HAP-1 (cell line): ENCODE data around the gene HEATR9.

Experiments
- DNase-seq, 2 experiments: peaks; one replicate each; pipeline ENCODE4 v3.0.0-alpha.2; 2016 to 2020; ENCODE audit warnings: low spot score in 2 of 2
- H3K27me3 ChIP-seq: fragments of 250-450 bp; sonication (Bioruptor Pico); 2 replicates; pipeline ENCODE4 v1.5.1; 2020; ENCODE audit warnings: low read depth, mild to moderate bottlenecking, moderate library complexity
- H3K36me3 ChIP-seq: fragments of 250-450 bp; sonication (Bioruptor Pico); replicated peaks from 2 replicates; pipeline ENCODE4 v1.5.1; 2020; ENCODE audit warnings: mild to moderate bottlenecking
- H3K4me1 ChIP-seq: fragments of 250-450 bp; sonication (Bioruptor Pico); 2 replicates; pipeline ENCODE4 v1.5.1; 2020; ENCODE audit warnings: mild to moderate bottlenecking
- H3K4me3 ChIP-seq: fragments of 250-450 bp; sonication (Bioruptor Pico); 2 replicates; pipeline ENCODE4 v1.5.1; 2020; ENCODE audit warnings: mild to moderate bottlenecking, moderate library complexity
- H3K9me3 ChIP-seq: fragments of 250-450 bp; sonication (Bioruptor Pico); 2 replicates; pipeline ENCODE4 v1.5.1; 2020; ENCODE audit warnings: mild to moderate bottlenecking, moderate library complexity
- in situ Hi-C: fragments of 300-500 bp; cut with MboI; formaldehyde crosslinking; loops from 3 replicates; pipeline ENCODE4 v1.14.3; 2020; ENCODE audit warnings: low sequenced_read_pairs, inconsistent platforms, mixed read lengths

The HEATR9 gene, protein sequence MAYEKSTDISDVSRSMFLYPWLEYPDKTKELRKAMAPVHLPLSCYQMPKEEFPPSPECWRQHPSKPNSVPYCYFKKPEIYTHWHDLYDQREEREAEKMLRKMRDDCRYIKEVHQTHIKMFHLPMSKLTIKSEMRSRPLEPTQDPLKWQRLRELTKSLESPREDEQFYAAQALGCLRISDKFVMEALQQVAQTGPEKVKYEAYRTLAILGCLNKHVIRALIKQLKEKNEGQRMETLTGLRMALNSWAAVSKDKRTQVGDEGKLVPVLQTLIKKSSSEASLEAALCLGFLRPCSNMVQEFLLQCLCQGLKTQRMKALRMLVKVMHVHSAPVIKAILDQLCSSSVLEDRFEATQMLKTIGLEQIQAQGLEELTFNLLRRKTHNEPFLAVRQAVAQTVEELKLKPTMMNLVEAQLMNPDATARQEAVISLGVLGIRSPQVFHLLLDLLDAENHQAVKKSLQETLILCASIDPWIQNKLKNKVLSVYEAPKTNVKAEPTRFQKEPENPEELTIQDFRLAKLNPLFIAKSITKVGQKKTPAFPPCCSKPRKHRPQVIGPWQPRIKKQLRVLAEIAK

DNA sequence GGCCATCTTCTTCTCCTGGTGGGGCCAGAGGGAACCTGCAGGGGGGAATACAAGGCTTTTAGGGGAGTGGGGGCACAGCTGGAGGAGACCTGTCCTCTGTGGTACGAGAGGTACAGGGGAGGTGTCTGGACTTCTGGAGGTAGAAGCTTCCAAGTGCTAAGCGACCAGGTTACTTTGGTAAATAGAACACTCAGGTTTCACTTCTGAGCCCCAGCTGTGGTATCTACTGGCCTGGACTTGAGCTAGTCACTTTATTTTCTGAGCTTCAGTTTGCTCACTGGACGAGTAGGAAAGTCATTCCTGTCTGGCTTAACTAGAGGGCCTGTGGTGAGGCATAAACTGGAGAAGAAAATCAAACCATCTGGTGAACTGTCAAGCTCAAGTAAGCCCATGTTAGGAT lies at the start of gene HEATR9:
Gene HEATR9 (minus strand): TSS at position 155 of the 400 bp plus-strand sequence. CDS start 149 bp downstream, at position 6.
- H3K27me3 ChIP-seq: no peaks in the 10 kb centered on the region
- no peaks in the 10 kb centered on the region for H3K9me3 ChIP-seq
- no peaks in the 10 kb centered on the region for H3K4me1 ChIP-seq
- no peaks in the 10 kb centered on the region for H3K36me3 ChIP-seq
- no peak within 1 kb of the TSS for H3K4me3 ChIP-seq
- in situ Hi-C loops: no loop called here
- no peak for DNase-seq

DNA sequence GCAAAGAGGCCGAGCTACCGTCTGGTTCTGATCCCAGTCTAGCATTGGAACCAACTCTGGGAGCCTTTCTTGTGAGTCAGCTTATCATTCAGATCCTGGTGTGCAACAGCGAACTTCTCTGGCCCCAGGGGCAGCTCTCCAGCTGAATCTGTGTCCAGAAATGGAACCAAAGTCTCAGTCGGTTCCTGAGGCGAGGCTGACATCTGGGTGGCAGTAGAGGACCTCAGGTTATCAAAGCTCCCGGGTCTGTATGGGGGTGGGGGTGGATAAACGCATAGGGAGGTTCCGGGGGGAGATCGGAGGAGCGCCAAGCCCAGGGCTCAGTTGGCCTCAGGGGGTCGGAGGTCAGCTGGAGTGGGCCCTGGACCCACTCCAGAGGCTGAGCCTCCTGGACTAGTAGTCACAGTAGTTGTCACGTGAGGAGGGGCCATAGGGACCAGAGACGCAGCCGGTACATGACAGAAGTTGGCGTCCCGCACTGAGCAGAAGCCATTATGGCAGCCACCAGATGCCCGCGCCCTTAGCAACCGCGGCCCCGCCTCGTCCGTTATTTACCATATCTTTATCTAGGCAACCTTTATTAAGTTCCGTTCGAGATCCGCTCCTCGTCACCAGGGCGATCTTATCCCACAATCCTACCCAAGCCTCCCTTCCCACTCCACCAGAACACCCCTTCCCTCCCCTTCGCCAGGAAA lies 49.0 kb upstream of the HEATR9 start:
- Histone ChIP-seq H3K27me3 (no peaks in the 10 kb centered on the region), H3K4me3 (no peak overlapping the region), H3K36me3 (peaks cover 6% of the 10 kb centered on the region), H3K9me3 (no peaks in the 10 kb centered on the region), H3K4me1 (no peaks in the 10 kb centered on the region)
- no peak for DNase-seq
- in situ Hi-C loops: no loop called here

DNA sequence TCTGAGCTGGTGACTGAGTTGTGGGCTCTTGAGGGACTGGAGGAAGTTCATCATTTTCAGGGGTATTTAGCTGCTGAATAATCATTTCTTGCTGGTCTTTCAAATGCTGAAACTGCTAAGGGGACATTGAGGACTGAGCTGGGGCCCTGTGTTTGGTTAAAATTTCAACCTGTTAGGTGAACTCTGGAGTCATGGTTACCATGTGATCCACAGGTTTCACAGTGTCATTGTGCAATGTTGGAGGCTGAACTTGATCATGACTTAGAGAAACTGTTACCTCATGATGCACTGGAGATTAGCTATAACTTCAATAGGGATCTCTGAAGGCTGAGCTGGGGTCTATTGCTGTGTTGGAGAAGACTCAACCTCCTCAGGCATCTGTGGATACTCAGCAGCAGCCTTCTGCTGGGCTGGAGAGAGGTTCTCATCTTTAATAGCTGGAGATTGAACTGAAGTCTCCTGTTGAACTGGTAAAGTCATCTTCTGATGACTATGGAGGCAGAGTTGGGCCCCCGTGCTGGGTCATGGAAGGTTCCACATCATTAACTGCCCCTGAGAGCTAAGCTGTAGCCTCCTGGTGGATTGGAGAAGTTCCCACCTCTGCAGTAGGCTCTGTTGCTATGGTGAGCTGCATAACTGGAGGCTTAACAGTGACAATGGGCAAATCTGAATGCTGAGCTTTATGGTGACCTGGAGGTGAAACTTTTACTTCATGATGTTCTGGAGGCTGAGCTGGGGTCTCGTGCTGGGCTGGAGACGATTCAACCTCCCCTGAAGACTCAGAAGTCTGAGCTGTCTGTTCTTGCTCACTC lies 46.7 kb upstream of the HEATR9 start:
- in situ Hi-C loops: no loop called here
- Histone ChIP-seq H3K27me3 (no peaks in the 10 kb centered on the region), H3K9me3 (no peaks in the 10 kb centered on the region), H3K36me3 (no peaks in the 10 kb centered on the region; the same call in 1 of the 2 replicates), H3K4me3 (no peak overlapping the region), H3K4me1 (no peaks in the 10 kb centered on the region)
- no peak for DNase-seq

GRCh38 chr17:35914354-35914753 lies 45.7 kb upstream of the HEATR9 start:
- H3K36me3 ChIP-seq: no peaks in the 10 kb centered on the region; the same call in 1 of the 2 replicates
- H3K4me3 ChIP-seq: no peak overlapping the region
- DNase-seq: no peak
- H3K9me3 ChIP-seq: no peaks in the 10 kb centered on the region
- in situ Hi-C loops: no loop called here
- no peaks in the 10 kb centered on the region for H3K27me3 ChIP-seq
- no peaks in the 10 kb centered on the region for H3K4me1 ChIP-seq

GRCh38 chr17:35913609-35914008 lies 44.9 kb upstream of the HEATR9 start:
- Histone ChIP-seq H3K36me3 (no peaks in the 10 kb centered on the region), H3K9me3 (no peaks in the 10 kb centered on the region), H3K27me3 (no peaks in the 10 kb centered on the region), H3K4me3 (no peak overlapping the region), H3K4me1 (no peaks in the 10 kb centered on the region)
- DNase-seq: no peak
- in situ Hi-C loops: no loop called here

GRCh38 chr17:35912942-35913341 lies 44.3 kb upstream of the HEATR9 start:
- no peaks in the 10 kb centered on the region for H3K4me1 ChIP-seq
- H3K36me3 ChIP-seq: no peaks in the 10 kb centered on the region
- in situ Hi-C loops: no loop called here
- H3K4me3 ChIP-seq: no peak overlapping the region
- no peaks in the 10 kb centered on the region for H3K27me3 ChIP-seq
- no peak for DNase-seq
- H3K9me3 ChIP-seq: no peaks in the 10 kb centered on the region

GRCh38 chr17:35912339-35912912 lies 43.7 kb upstream of the HEATR9 start:
- in situ Hi-C loops: no loop called here

DNA sequence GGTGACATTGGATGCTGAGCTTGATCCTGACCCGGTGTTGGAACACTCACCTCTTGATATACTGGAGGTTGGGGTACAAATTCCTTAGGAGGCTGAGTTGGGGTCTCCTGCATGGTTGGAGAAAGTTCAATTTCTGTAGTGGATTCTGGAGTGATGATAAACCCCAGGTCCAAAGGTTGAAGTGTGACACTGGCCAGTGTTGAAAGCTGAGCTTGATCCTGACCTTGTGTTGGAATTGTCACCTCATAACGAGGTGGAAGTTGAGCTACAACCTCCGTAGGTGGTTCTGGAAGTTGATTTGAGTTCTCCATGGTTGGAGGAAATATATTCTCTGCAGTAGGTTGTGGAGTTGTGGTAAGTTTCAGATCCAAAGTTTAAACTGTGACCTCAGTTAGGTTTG lies 40.7 kb upstream of the HEATR9 start:
- in situ Hi-C loops: no loop called here
- Histone ChIP-seq H3K4me1 (peaks cover 3% of the 10 kb centered on the region; the same call in 1 of the 2 replicates), H3K4me3 (no peak overlapping the region), H3K36me3 (no peaks in the 10 kb centered on the region), H3K9me3 (no peaks in the 10 kb centered on the region), H3K27me3 (no peaks in the 10 kb centered on the region)
- no peak for DNase-seq

More at GRCh38 chr17:35912339-35912912, 43.7 kb upstream of the HEATR9 start:
- H3K4me3 ChIP-seq: no peak overlapping the region
- H3K9me3 ChIP-seq: no peaks in the 10 kb centered on the region
- no peaks in the 10 kb centered on the region for H3K27me3 ChIP-seq
- H3K36me3 ChIP-seq: no peaks in the 10 kb centered on the region
- DNase-seq: no peak
- no peaks in the 10 kb centered on the region for H3K4me1 ChIP-seq

DNA sequence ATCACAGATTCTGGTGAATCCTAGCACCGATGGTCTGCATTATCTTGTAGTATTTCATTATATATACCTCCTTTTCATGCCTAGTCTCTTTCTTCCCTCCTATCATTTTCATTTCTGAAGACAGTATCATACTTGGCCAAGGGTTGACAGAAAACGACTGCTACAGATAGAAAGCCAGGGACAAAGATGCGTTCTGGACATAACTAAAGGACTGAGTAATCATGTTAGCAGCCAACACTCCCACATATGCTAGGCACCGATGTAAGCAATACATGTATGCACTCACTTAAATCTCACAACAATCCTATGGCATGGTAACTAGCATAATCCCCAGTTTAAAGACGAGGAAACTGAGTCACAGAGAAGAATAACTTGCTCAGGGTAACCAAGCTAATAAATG lies 39.0 kb upstream of the HEATR9 start:
- H3K4me1 ChIP-seq: peaks cover 18% of the 10 kb centered on the region
- DNase-seq: no peak
- in situ Hi-C loops: no loop called here

DNA sequence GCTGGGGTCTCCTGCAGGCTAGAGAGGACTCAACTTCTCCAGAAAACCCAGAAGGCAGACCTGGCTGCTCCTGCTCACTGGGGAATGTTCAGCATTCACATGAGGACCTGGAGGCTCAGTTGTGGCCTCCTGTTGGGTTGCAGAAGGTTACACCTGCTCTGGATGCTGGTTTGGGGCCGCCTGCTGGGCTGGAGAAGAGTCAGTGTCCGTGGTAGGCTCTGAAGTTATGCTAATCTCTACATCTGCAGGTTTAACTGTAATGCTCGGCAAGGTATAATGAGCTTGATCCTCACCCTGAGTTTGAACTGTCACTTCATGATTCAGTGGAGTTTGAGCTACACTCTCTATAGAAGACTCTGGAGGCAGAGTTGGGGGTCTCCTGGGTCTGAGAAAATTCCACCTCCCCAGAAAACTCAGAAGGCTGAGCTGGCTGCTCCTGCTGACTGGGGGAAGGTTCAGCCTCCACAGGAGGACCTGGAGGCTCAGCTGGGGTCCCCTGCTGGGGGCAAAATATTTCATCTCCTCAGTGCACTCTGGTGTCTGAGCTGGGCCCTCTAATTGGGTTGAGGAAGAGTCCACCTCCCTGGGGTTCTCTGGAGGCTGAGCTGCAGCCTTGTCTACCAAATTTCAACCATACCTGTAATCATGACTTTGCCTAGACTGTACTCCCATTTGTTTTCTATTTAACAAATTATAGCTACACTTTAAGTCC lies 38.4 kb upstream of the HEATR9 start:
- DNase-seq: no peak
- Histone ChIP-seq H3K4me1 (peaks cover 18% of the 10 kb centered on the region), H3K4me3 (no peak overlapping the region), H3K27me3 (no peaks in the 10 kb centered on the region), H3K9me3 (no peaks in the 10 kb centered on the region), H3K36me3 (no peaks in the 10 kb centered on the region)
- in situ Hi-C loops: no loop called here

More for the DNA sequence above, 39.0 kb upstream of the HEATR9 start:
- Histone ChIP-seq H3K9me3 (no peaks in the 10 kb centered on the region), H3K36me3 (no peaks in the 10 kb centered on the region), H3K4me3 (no peak overlapping the region), H3K27me3 (no peaks in the 10 kb centered on the region)

GRCh38 chr17:35906191-35906925 lies 37.7 kb upstream of the HEATR9 start:
- DNase-seq: no peak
- in situ Hi-C loops: no loop called here

GRCh38 chr17:35903451-35903850 lies 34.8 kb upstream of the HEATR9 start:
- in situ Hi-C loops: no loop called here
- no peaks in the 10 kb centered on the region for H3K9me3 ChIP-seq
- H3K4me3 ChIP-seq: no peak overlapping the region

More at GRCh38 chr17:35906191-35906925, 37.7 kb upstream of the HEATR9 start:
- no peaks in the 10 kb centered on the region for H3K36me3 ChIP-seq
- H3K27me3 ChIP-seq: no peaks in the 10 kb centered on the region
- H3K4me3 ChIP-seq: no peak overlapping the region
- H3K4me1 ChIP-seq: peaks cover 18% of the 10 kb centered on the region
- H3K9me3 ChIP-seq: no peaks in the 10 kb centered on the region

More at GRCh38 chr17:35903451-35903850, 34.8 kb upstream of the HEATR9 start:
- H3K4me1 ChIP-seq: peaks cover 18% of the 10 kb centered on the region
- no peaks in the 10 kb centered on the region for H3K27me3 ChIP-seq
- H3K36me3 ChIP-seq: no peaks in the 10 kb centered on the region
- DNase-seq: no peak
